GM18909 (cell line): Measurements from ENCODE around the gene DENND4B.

Experiments used
- ATAC-seq: cut with Tn5 transposase; IDR thresholded peaks from one replicate; pipeline ENCODE4 v1.9.1; 2021; ENCODE audit warnings: mild to moderate bottlenecking; ENCODE audit not compliant: unreplicated experiment, poor library complexity

DENND4B gene

GRCh38 chr1:153953859-153954365, 7.4 kb upstream of the DENND4B start:
- ATAC-seq, result no peak

DNA sequence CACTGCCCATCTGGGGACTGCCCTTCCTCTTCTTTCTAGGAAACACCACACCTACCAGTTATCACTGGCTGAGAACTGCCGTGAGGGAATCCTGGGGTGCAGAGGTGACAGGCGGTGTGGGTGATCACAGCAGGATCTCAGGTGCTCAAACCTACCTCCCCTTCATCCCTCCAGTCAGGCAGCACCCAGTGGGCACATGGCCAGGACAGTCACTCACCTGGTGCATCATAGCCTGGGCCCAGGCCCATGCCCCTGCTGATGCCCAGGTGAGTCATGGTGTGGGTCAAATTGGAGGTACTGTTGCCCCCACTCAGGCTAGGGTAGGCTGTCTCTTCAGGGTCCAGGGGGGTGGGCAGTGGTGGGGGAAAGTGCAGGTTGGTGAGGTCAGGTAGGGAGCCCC, 5.3 kb upstream of the DENND4B start:
- ATAC-seq, result no peak

DNA sequence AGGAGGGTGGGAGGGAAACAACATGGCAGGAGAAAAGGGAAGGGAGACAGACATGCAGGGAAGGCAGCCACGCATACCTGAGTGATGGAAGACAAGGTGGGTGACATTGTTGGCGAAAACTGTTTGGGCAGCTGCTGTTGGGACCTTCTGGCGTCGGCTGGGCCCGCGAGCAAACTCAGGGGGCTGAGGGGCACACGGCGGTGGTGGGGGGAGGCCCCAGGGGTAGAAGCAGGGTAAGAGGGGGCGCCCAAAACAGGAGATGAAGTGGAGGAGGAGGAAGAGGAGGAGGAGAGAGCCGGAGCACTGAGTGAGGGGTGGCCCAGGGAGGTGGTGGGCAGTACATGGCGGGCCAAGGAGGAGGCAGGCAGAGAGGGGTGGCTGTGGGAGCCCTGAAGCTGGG, 4.7 kb upstream of the DENND4B start:
- ATAC-seq, result no peak

GRCh38 chr1:153945795-153946621, 510 bp downstream of the DENND4B start:
- peak; percentile 64 for ATAC-seq

GRCh38 chr1:153945131-153945794, 1.3 kb downstream of the DENND4B start:
- ATAC-seq, result peak; percentile 27

DNA sequence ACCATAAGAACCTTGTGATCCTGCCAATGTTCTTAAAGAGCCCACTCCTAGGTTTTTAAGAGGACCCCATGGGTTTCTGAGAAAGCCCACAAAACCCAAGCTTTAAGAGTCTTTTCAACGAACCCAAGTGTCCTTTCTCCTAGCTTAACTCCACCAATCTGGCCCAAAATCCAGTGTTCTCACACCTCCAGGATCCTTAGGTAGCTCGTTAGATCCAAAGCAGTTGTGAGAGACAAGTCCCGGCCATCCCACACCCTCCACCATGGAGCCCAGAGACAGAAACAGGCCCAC, 1.7 kb downstream of the DENND4B start:
- no peak for ATAC-seq

GRCh38 chr1:153944005-153944826, 2.3 kb downstream of the DENND4B start:
- no peak for ATAC-seq

- no peak for ATAC-seq
Observed at GRCh38 chr1:153942766-153943549, 3.6 kb downstream of the DENND4B start.

- ATAC-seq, result no peak
Observed at GRCh38 chr1:153941826-153942725, 4.4 kb downstream of the DENND4B start.

DNA sequence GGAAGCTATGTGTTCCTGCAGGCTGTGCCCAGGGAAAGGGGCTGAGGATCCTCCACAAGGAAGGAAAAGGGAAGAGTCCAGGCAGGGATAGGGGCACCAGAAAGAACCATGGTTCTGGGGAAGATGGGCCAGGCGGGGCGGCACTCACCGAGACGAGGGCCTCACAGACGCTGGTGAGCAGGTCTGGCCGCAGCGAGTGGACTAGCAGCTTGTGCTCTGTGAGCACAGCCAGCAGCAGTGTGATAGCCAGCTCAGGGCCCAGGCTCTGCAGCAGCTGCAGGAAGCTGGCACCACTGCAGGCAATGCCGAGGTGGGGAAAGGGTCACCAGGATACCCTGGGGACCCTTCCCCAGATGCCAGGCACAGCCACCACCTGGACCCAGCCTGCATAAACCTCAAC, 5.8 kb downstream of the DENND4B start:
- ATAC-seq, result no peak

- no peak for ATAC-seq
Observed at GRCh38 chr1:153939476-153939875, 7.0 kb downstream of the DENND4B start.

DNA sequence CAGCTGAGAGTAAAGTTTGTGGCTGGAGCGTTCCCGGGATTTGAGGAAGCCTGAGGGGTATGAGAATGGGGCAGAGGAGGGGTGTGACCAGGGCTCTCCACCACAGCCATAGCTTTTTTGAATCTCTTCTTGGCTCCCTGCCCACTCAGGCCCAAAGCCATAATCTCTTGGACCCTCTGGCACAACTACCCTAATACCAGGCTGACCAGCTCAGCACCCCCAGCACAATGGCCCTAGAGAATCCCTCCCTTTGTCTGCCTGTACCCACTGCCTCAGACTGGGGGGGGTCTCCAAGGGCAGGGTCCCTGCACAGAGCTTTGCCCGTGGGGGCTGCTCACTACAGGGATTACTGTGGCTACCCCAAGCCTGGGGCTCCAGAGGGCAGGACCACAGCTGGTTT, 7.5 kb downstream of the DENND4B start:
- ATAC-seq, result no peak

DNA sequence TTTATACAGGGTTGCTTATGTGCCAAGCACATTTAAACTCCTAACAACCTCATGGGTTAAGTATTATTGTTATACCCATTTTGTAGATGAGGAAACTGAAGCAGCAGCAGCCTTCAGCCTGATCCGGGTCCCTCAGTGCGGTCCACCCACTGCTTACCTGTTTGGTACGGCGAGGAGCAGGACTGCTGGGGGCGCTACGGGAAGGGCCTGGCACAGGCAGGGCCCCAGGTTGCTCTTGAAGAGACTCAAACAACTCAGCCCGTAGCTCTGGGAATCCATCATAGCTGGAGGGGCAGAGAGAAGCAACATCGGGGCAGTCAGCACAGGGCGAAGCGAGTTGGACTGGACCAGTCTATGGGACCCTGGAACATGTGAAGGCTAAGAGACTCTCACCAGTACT, 9.2 kb downstream of the DENND4B start:
- ATAC-seq, result no peak

GRCh38 chr1:153936011-153936802, 10.3 kb downstream of the DENND4B start:
- no peak for ATAC-seq

- ATAC-seq, result no peak
Observed at GRCh38 chr1:153934746-153935145, 11.8 kb downstream of the DENND4B start.

DNA sequence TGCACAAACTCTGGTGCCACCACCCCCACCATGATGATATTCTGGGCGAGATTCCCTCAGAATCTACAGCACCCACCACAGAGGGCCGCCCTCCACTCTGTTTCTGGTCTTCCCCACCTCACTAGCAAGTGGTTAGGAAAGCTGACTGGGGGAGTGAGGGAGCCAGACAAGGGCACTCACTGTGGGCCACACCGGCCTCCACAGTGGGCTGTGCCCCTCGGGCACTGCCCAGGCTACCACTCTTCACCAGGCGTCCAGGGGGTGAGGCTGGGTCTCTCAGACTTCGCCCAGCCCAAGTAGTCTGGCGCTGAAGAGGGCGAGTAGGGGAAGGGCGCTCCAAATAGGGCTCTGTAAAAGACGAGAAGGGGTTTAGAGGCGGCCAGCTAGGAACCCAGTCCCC, 12.6 kb downstream of the DENND4B start:
- no peak for ATAC-seq

GRCh38 chr1:153933430-153933829, 13.1 kb downstream of the DENND4B start:
- ATAC-seq, result no peak
